T47D (cell line): Measurements from ENCODE around the gene GOLM1.

Experiments used
- DNase-seq, 2 experiments: peaks; one replicate each; pipeline versions ENCODE4 v3.0.0 to v3.0.0-alpha.2; 2011 to 2012; ENCODE audit warnings: low read depth in 1 of 2, low spot score in 1 of 2
- JUND ChIP-seq: IDR thresholded peaks from 2 replicates; pipeline ENCODE4 v1.6.1; 2012; ENCODE audit warnings: low read depth
- in situ Hi-C: cut with HindIII; loops from 2 replicates; pipeline ENCODE4 v1.10.0; 2016; ENCODE audit warnings: low sequenced_read_pairs, low pct_unique_long_range_greater_than_20kb

The GOLM1 gene

GRCh38 chr9:86047361-86047760, 52.0 kb downstream of the GOLM1 start:
- no peak for TF ChIP-seq JUND
- DNase-seq = no peak
- in situ Hi-C loops = no loop called here

GRCh38 chr9:86046930-86047341, 52.4 kb downstream of the GOLM1 start:
- TF ChIP-seq JUND = no peak
- in situ Hi-C loops = no loop called here

GRCh38 chr9:86046071-86046636, 53.2 kb downstream of the GOLM1 start:
- TF ChIP-seq JUND = no peak
- no peak for DNase-seq

More at GRCh38 chr9:86046930-86047341, 52.4 kb downstream of the GOLM1 start:
- no peak for DNase-seq

GRCh38 chr9:86045654-86046053, 53.7 kb downstream of the GOLM1 start:
- in situ Hi-C loops = no loop called here
- no peak for DNase-seq
- TF ChIP-seq JUND = no peak

More at GRCh38 chr9:86046071-86046636, 53.2 kb downstream of the GOLM1 start:
- in situ Hi-C loops = no loop called here

GRCh38 chr9:86043999-86044398, 55.4 kb downstream of the GOLM1 start:
- in situ Hi-C loops = no loop called here
- DNase-seq = no peak
- TF ChIP-seq JUND = no peak

GRCh38 chr9:86043586-86043985, 55.8 kb downstream of the GOLM1 start:
- DNase-seq = no peak
- in situ Hi-C loops = no loop called here

GRCh38 chr9:86042199-86042978, 57.0 kb downstream of the GOLM1 start:
- in situ Hi-C loops = no loop called here
- no peak for TF ChIP-seq JUND
- DNase-seq = no peak

More at GRCh38 chr9:86043586-86043985, 55.8 kb downstream of the GOLM1 start:
- no peak for TF ChIP-seq JUND

GRCh38 chr9:86041311-86041741, 58.0 kb downstream of the GOLM1 start:
- in situ Hi-C loops = no loop called here
- no peak for TF ChIP-seq JUND

GRCh38 chr9:86040861-86041155, 58.5 kb downstream of the GOLM1 start:
- in situ Hi-C loops = no loop called here
- no peak for DNase-seq
- no peak for TF ChIP-seq JUND

More at GRCh38 chr9:86041311-86041741, 58.0 kb downstream of the GOLM1 start:
- DNase-seq = no peak

GRCh38 chr9:86039991-86040860, 59.1 kb downstream of the GOLM1 start:
- in situ Hi-C loops = no loop called here
- no peak for DNase-seq
- no peak for TF ChIP-seq JUND

- in situ Hi-C loops = no loop called here
- DNase-seq = no peak
- no peak for TF ChIP-seq JUND
Measured at GRCh38 chr9:86036555-86036954, 62.8 kb downstream of the GOLM1 start.

GRCh38 chr9:86035827-86036440, 63.4 kb downstream of the GOLM1 start:
- TF ChIP-seq JUND = no peak
- DNase-seq = no peak
- in situ Hi-C loops = no loop called here
